GM12878 (cell line): ENCODE results near the gene PIWIL1. TPM values are rescaled to one million over a fixed set of nuclear protein-coding genes. Genes with fewer than 3 reads are reported as not detected.

Experiments used
- ATAC-seq: fragments of 200-7000 bp; cut with Tn5 transposase; 3 replicates; pipeline ENCODE4 v1.9.1; 2020; ENCODE audit warnings: mild to moderate bottlenecking, moderate library complexity
- BruUV-seq: library from RNA; stranded (reverse); fragments of 400-500 nt; replicated peaks from 2 replicates; lab custom pipeline; 2021; lab: Mats Ljungman, UMichigan
- CTCF ChIA-PET: fragments of 300-600 bp; sonication (Branson Sonifier 250); formaldehyde crosslinking; extraction: SDS; loops from one replicate; lab custom pipeline; 2021; ENCODE audit warnings: inconsistent platforms; lab: Yijun Ruan, JAX
- POLR2A ChIA-PET: fragments of 350-600 bp; formaldehyde crosslinking; extraction: SDS; loops from one replicate; lab custom pipeline; 2021; ENCODE audit warnings: inconsistent platforms; lab: Charles Lee
- RAD21 ChIA-PET: fragments of 300-600 bp; sonication (Branson Sonifier 250); formaldehyde crosslinking; loops from one replicate; lab custom pipeline; 2023; ENCODE audit warnings: antibody characterized with exemption; ENCODE audit not compliant: unreplicated experiment; lab: Charles Lee
- SMC1A ChIA-PET: fragments of 300-600 bp; sonication (Branson Sonifier 250); formaldehyde crosslinking; loops from one replicate; lab custom pipeline; 2023; ENCODE audit not compliant: unreplicated experiment, uncharacterized antibody; lab: Charles Lee
- DNase-seq: peaks from one replicate; pipeline ENCODE4 v3.0.0-alpha.2; 2011; ENCODE audit warnings: low read depth, low spot score
- FAIRE-seq: peaks from 3 replicates; lab custom pipeline; 2011; peaks lifted over from hg19 to GRCh38; lab: Jason Lieb, UNC
- H2AFZ ChIP-seq: 2 replicates; pipeline ENCODE4 v1.6.0; 2011; ENCODE audit warnings: low read depth, low read length, control low read depth; ENCODE audit not compliant: control insufficient read depth
- H3K27ac ChIP-seq: 2 replicates; pipeline ENCODE4 v1.5.1; 2011; ENCODE audit warnings: control low read depth; ENCODE audit not compliant: control insufficient read depth, insufficient read depth
- H3K27me3 ChIP-seq, 2 experiments: replicated peaks in 1 of 2; 2 replicates each; pipeline versions ENCODE4 v1.6.0 to v1.6.1; 2011; ENCODE audit warnings: low read length in 1 of 2; ENCODE audit not compliant: control insufficient read depth in 2 of 2, insufficient read depth in 2 of 2
- H3K36me3 ChIP-seq, 2 experiments: 2 replicates each; pipeline ENCODE4 v1.5.1; 2011; ENCODE audit warnings: low read length in 1 of 2; ENCODE audit not compliant: control insufficient read depth in 2 of 2, insufficient read depth in 2 of 2
- H3K4me1 ChIP-seq: 2 replicates; pipeline ENCODE4 v1.6.1; 2011; ENCODE audit warnings: mild to moderate bottlenecking, low read length, moderate library complexity, mixed read lengths; ENCODE audit not compliant: control insufficient read depth, insufficient read depth
- H3K4me2 ChIP-seq: 2 replicates; pipeline ENCODE4 v1.6.0; 2011; ENCODE audit warnings: control low read depth; ENCODE audit not compliant: control insufficient read depth, insufficient read depth
- H3K4me3 ChIP-seq: fragments of 200-600 bp; sonication (generic); 2 replicates; pipeline ENCODE4 v1.5.1; 2016
- H3K79me2 ChIP-seq: 2 replicates; pipeline ENCODE4 v1.6.0; 2011; ENCODE audit warnings: low read length; ENCODE audit not compliant: control insufficient read depth, insufficient read depth
- H3K9ac ChIP-seq: 2 replicates; pipeline ENCODE4 v1.8.0; 2011; ENCODE audit warnings: low read length, control low read depth, mixed read lengths; ENCODE audit not compliant: control insufficient read depth, insufficient read depth
- H3K9me3 ChIP-seq: replicated peaks from 3 replicates; pipeline ENCODE4 v1.5.1; 2011; ENCODE audit warnings: mild to moderate bottlenecking, low read length; ENCODE audit not compliant: control insufficient read depth, insufficient read depth
- H4K20me1 ChIP-seq: 2 replicates; pipeline ENCODE4 v1.6.0; 2011; ENCODE audit not compliant: control insufficient read depth, insufficient read depth
- ATF2 ChIP-seq: IDR thresholded peaks from 2 replicates; pipeline ENCODE4 v1.6.1; 2012; ENCODE audit warnings: low read length, inconsistent platforms
- CEBPB ChIP-seq, 2 experiments: fragments of 150-350 bp in 1 of 2; IDR thresholded peaks; 2 replicates each; pipeline ENCODE4 v1.6.1; 2012 to 2014; ENCODE audit warnings: low read depth in 2 of 2, low read length in 2 of 2, borderline replicate concordance in 1 of 2, inconsistent platforms in 1 of 2
- E2F4 ChIP-seq: IDR thresholded peaks from 2 replicates; pipeline ENCODE4 v1.6.1; 2012; ENCODE audit warnings: low read depth, low read length, improper control_type of control experiment
- EGR1 ChIP-seq, 2 experiments: IDR thresholded peaks; 1 replicate in 1 of 2; 2 replicates in 1 of 2; pipeline ENCODE4 v1.6.1; 2011 to 2012; ENCODE audit warnings: low read depth in 2 of 2, low read length in 2 of 2, borderline replicate concordance in 1 of 2, mild to moderate bottlenecking in 1 of 2, moderate library complexity in 1 of 2
- HDAC2 ChIP-seq: fragments of 200-600 bp; sonication (generic); IDR thresholded peaks from 2 replicates; pipeline ENCODE4 v1.6.1; 2017
- HDGF ChIP-seq: fragments of 450-650 bp; IDR thresholded peaks from 2 replicates; pipeline ENCODE4 v1.6.1; 2016; ENCODE audit warnings: antibody characterized with exemption
- POLR2AphosphoS5 ChIP-seq: IDR thresholded peaks from 2 replicates; pipeline ENCODE4 v1.6.1; 2011; ENCODE audit warnings: mild to moderate bottlenecking, low read length, inconsistent platforms
- PRDM15 ChIP-seq: fragments of 450-650 bp; formaldehyde crosslinking; IDR thresholded peaks from 2 replicates; pipeline ENCODE4 v1.4.0; 2020; ENCODE audit warnings: mild to moderate bottlenecking, moderate library complexity
- SIX5 ChIP-seq: IDR thresholded peaks from 2 replicates; pipeline ENCODE4 v1.6.1; 2011; ENCODE audit warnings: mild to moderate bottlenecking, low read depth, low read length, moderate library complexity; ENCODE audit not compliant: severe bottlenecking
- SMAD5 ChIP-seq: IDR thresholded peaks from 2 replicates; pipeline ENCODE4 v1.6.1; 2016; ENCODE audit warnings: antibody characterized with exemption, low read depth
- SRF ChIP-seq, 2 experiments: IDR thresholded peaks; 2 replicates each; pipeline ENCODE4 v1.6.1; 2011; ENCODE audit warnings: low read depth in 2 of 2, low read length in 2 of 2, mild to moderate bottlenecking in 1 of 2, moderate library complexity in 1 of 2
- ZBED1 ChIP-seq: IDR thresholded peaks from 2 replicates; pipeline ENCODE4 v1.6.1; 2016; ENCODE audit warnings: borderline replicate concordance
- ZNF384 ChIP-seq: IDR thresholded peaks from 2 replicates; pipeline ENCODE4 v1.6.1; 2012; ENCODE audit warnings: low read depth, mild to moderate bottlenecking, low read length, improper control_type of control experiment, borderline replicate concordance
- WGBS: methylation state at CpG from one replicate; pipeline ENCODE4 v1.1.6; 2016; ENCODE audit warnings: low lambda C conversion rate; ENCODE audit not compliant: insufficient replicate concordance, insufficient coverage; ENCODE audit errors: missing lambda C conversion rate; 5-methylcytosine and 5-hydroxymethylcytosine counted together
- in situ Hi-C: fragments of 300-500 bp; cut with MboI; formaldehyde crosslinking; loops from 9 replicates; pipeline ENCODE4 v1.14.3; 2018; ENCODE audit warnings: mixed read lengths
- intact Hi-C: fragments of 100-400 bp; cut with micrococcal nuclease; formaldehyde crosslinking; loops from one replicate; pipeline ENCODE4 v1.14.2; 2022; ENCODE audit not compliant: unreplicated experiment
- polyA plus RNA-seq, 11 experiments: library from polyadenylated mRNA; depleted of rRNA in 4 of 11; unstranded in 6 of 11; stranded (reverse) in 5 of 11; fragments of >200 nt; fragmentation: Nextera tagmentation in 4 of 11; fragmentation: Illumina TruSeq in 1 of 11; extraction: Ambion mirVana in 4 of 11; extraction: Trizol in 1 of 11; gene quantifications; 1 replicate in 1 of 11; 2 replicates in 10 of 11; pipeline versions ENCODE4 v1.2.1 to v1.2.3, GENCODE V29; 2011 to 2016; ENCODE audit warnings: inconsistent platforms in 2 of 11, missing spikeins in 2 of 11, low read depth in 1 of 11
- total RNA-seq, 4 experiments: library from RNA; depleted of rRNA in 3 of 4; stranded (reverse); fragments of >200 nt in 3 of 4; fragmentation: Illumina TruSeq in 1 of 4; extraction: Trizol in 1 of 4; gene quantifications; 2 replicates each; pipeline versions ENCODE4 v1.2.1 to v1.2.3, GENCODE V29; 2013 to 2021

PIWIL1 gene
- total and polyA plus RNA-seq, 10 of the 15 experiments (the other 5 are each of a cell fraction or from before 2014, with no cell fraction given): not detected

GRCh38 chr12:130336723-130337487 is 782 bp upstream of the PIWIL1 start (continued):
- TF ChIP-seq E2F4 (no peak), SRF (IDR thresholded peaks at IDR 0.05; ENCODE audit: low read depth in 2 of 2, low read length in 2 of 2) (no peak), HDAC2 (no peak), POLR2AphosphoS5 (no peak), ATF2 (no peak)
- TF ChIP-seq, all 136 proteins: peak for 0

GRCh38 chr12:130338794-130339601 is 1.3 kb downstream of the PIWIL1 start:
- ChIA-PET POLR2A (no interaction called here), CTCF (interaction anchor here (0.8 kb wide), 1 partner anchor 381 kb away, joined by 3 read pairs; no protein-coding TSS in a partner anchor), RAD21 (no interaction called here), SMC1A (no interaction called here)
- no peak overlapping the region for H3K27ac ChIP-seq
- H3K9me3 ChIP-seq: no peaks in the 10 kb centered on the region
- DNase-seq (no peak), FAIRE-seq (no peak), ATAC-seq (no peak)
- no peak overlapping the region for H3K9ac ChIP-seq
- no peaks in the 10 kb centered on the region for H3K36me3 ChIP-seq
- no TSS peak for BruUV-seq
- no peaks in the 10 kb centered on the region for H3K27me3 ChIP-seq
- H3K79me2 ChIP-seq: no peaks in the 10 kb centered on the region
- intact Hi-C loops (loop anchor here (5.0 kb wide), 1 partner anchor 312 kb away; no protein-coding TSS in a partner anchor), in situ Hi-C loops (no loop called here)
- H3K4me2 ChIP-seq: no peak overlapping the region
- H3K4me3 ChIP-seq: no peak overlapping the region
- no peaks in the 10 kb centered on the region for H4K20me1 ChIP-seq
- no peaks in the 10 kb centered on the region for H3K4me1 ChIP-seq
- 70% methylated on average over 44 of the region's 82 CpGs for WGBS
- no peak overlapping the region for H2AFZ ChIP-seq
- TF ChIP-seq HDGF (no peak), E2F4 (no peak), ZNF384 (no peak), SMAD5 (no peak), ZBED1 (no peak), EGR1 (IDR thresholded peaks at IDR 0.05; ENCODE audit: borderline replicate concordance in 1 of 2, low read depth in 2 of 2, low read length in 2 of 2) (no peak), PRDM15 (CRISPR knock-in tag) (no peak), SIX5 (no peak), CEBPB (IDR thresholded peaks at IDR 0.05; ENCODE audit: borderline replicate concordance in 1 of 2, low read depth in 2 of 2, low read length in 2 of 2) (no peak)
